HG03469 (cell line): ENCODE data around the gene MARCO.
"Not testable (repeated sequence)": the region's sequence is repeated elsewhere in the genome, so short reads cannot be mapped to it uniquely, and the experiment has no call there.

Experiments used
- ATAC-seq: cut with Tn5 transposase; IDR thresholded peaks from one replicate; pipeline ENCODE4 v1.9.1; 2021; ENCODE audit warnings: mild to moderate bottlenecking, moderate library complexity, moderate number of reproducible peaks; ENCODE audit not compliant: unreplicated experiment

Gene MARCO

GRCh38 chr2:119003856-119004255, 61.9 kb downstream of the MARCO start:
- ATAC-seq: not testable (repeated sequence)

DNA sequence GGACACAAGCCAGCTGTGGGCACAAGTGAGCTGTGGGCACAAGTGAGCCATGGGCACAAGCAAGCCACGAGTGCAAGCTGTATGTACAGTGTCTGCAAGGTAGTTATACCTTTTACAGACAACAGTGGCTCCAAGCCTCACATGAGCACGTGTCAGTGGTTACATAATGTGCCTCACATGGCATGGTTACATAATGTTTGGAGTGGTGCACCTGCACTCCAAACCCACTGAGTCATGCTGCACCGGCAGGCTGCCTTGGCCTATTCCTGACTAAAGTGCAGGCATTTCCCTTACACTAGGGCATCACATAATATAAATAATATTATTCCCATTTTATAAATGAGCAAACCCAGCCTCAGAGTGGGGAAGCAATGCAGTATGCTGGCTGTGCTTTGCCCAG, 62.6 kb downstream of the MARCO start:
- no peak for ATAC-seq

DNA sequence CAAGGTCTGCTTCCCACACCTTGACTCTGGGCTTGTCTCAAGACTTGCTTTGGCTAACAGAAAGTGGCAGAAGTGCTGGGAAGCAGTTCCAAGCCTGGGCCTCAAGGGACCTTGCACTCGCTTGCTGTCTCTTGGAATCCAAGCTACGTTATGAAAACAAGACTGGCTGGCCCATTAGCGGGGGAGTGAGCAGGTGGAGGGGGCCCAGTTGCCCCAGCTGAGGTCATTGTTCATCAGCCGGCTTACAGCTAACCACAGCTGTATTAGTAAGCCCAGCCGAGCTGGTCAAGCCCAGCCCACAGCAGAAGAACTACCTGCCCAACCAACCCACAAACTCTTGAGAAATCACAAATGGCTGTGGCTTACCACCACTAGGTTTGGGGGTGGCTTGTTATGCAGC, 63.1 kb downstream of the MARCO start:
- no peak for ATAC-seq

DNA sequence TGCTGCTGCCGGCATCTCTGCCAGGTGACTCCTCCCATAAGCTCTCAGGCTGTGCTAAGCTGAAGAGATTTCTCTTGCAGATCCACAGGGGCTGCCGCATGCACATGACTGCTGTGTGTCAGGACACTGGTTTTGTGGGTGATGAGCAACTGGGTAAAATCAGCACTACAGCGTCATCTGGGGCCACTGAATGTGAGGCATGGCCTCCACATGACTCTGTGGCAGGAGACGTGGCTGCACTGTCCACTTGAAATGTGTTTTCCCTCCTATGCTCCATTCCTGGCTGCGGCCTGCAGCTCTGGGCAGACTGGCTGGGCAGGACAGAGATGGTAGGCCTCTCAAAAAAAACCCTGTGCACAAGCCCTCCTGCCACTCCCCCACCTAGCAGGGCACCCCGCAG, 63.6 kb downstream of the MARCO start:
- ATAC-seq: no peak

GRCh38 chr2:119006441-119006840, 64.4 kb downstream of the MARCO start:
- ATAC-seq: no peak

- no peak for ATAC-seq
Measured at GRCh38 chr2:119008108-119008507, 66.1 kb downstream of the MARCO start.

DNA sequence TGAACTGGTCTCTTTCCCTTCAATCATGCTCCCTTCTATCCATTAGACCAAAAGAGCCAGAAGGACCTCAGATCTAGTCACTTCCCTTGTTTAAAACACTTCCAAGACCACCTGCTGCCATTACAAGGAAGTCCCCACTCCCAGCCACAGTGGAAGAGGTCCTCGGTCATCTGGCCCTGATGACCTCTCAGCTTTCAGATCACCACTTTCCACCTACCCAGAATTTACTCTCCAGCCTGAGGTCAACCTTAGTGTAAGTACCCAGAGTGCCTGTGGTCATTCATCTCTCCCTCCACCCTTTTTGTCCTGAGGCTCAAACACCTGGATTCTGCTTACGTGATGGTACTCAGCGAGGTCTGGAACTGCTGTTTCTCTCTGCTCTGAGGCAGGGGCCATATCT, 67.1 kb downstream of the MARCO start:
- ATAC-seq: no peak

DNA sequence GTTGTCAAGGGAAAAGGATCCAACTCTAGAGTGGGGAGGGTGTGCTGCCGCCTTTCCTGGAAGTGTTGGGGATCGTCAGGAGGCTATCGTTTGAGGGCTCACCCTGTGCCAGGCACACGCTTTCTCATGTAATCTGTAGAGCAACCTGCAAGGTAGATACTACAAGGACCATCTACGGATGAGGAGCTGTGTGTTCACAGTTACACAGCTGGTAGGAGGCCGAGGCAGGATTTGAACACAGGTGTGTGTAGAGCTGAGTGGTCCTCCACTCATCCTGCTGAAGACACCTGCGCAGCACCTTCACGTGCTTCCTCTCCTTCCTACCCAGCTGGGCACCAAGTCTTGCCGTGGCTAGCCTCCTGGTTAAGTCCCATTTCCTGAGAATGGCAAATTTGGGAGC, 68.3 kb downstream of the MARCO start:
- no peak for ATAC-seq

DNA sequence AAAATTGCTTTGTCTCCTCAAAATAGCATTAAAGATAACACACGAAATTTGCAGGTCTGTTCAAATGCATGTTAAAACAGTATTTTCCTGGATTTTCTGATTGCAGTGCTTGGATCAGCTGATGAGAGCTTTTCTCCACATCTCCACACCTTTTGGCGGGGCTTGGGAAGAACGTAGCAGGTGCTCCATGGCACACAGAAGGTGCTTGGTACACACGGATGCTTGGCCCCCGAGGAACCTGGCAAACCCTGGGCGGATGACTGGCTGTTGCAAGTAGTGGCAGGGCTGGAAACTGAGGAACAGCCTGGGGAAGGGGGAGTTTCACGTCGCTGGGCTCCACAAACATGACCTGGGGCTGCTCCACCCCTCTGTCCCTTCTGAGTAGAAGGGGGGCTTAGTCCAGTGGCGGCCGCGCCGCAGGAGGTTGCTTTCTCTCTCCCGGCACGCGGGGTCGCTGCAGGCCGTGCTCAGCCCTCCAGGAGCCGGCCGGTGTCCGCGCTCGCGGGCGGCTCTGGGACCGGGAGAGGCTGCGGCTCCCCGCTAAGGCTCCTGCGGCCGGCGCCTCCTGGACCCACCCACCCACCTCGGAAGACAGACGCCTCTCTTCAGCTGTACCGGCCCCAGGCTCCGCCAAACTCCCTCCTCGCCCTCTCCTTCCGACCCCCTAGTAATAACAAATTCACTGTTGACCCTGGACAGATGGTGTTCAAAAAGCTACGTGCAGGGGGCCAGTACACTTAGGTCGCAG, 69.3 kb downstream of the MARCO start:
- ATAC-seq: no peak

GRCh38 chr2:119011910-119012209, 69.9 kb downstream of the MARCO start:
- ATAC-seq: no peak

- ATAC-seq: no peak
Measured at GRCh38 chr2:119012345-119013301, 70.6 kb downstream of the MARCO start.

DNA sequence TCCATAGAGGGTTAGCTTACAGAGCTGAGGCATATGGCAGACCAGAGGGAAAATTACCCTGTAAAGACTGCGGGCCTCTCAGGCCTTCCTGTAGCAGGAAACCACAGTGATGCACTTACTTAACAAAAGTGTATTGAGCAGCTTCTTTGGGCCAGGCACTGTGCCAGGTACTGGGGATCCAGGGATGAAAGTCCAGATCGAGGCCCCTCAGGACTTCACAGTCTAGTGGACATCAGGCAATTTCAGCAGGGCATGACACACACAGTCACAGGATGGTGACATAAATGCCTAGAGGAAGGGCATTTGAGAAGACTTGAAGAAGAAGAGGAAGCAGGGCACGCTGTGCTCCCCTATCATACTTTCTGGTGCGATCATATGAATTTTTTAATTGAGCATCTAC, 71.7 kb downstream of the MARCO start:
- no peak for ATAC-seq

DNA sequence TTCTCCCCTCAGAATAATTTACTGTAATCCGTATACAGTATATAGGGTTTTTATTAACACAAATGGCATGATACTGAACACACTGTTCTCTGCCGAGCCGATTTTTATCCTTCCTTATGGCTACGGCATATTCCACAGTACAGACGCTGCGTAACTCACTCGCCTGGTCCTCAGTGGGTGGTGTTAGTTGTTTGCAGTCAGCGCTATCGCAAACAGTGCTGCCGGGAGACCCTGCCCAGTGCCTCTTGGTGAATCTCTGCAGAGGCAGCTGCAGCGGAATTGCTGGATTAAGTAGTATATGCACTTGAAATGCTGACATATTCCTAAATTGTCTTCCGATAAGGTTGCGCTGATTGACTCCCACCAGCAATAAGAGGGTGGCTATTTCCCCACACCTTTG, 73.9 kb downstream of the MARCO start:
- ATAC-seq: no peak

- no peak for ATAC-seq
Measured at GRCh38 chr2:119019521-119019920, 77.5 kb downstream of the MARCO start.

GRCh38 chr2:119022678-119023077, 80.7 kb downstream of the MARCO start:
- no peak for ATAC-seq

DNA sequence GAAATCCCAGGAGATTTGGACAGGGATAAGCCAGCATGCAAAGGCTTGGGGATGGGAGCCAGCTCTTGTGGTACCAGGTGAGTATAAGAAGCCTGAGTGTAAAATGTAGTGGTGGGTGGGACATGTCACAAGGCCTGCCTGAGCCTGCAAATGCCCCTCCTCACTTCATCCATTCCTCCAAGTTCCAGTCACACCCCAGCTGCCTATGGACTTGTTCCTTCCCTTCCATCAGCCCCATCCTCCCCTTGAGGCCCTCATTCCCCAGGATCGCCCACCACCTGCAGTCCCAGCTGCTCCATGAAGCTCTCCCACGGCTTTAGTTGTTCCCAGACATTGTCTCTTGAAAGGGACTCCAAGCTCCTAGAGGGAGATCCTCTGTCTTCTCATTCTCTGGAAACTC, 81.5 kb downstream of the MARCO start:
- ATAC-seq: no peak

GRCh38 chr2:119024152-119024551, 82.2 kb downstream of the MARCO start:
- ATAC-seq: no peak

- ATAC-seq: no peak
Measured at GRCh38 chr2:119024568-119024967, 82.6 kb downstream of the MARCO start.

DNA sequence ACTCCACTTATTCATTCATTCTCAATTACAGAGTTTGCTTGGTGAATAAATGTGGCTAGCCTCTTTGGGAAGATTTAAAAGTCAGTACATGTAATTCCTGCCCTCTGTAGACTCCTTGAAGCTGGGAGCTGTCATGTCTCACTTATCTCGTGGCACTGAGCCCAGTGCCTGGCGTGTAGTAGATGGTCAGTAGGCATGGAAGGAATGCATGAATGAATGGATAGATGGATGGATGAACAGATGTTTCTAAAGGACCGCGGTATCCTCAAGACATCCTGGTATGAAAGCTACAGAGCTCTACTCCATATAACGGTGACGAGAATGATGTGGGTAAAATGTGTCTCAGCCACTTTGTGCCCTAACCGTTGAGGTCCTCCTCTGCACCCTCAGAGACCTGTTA, 83.0 kb downstream of the MARCO start:
- ATAC-seq: no peak

DNA sequence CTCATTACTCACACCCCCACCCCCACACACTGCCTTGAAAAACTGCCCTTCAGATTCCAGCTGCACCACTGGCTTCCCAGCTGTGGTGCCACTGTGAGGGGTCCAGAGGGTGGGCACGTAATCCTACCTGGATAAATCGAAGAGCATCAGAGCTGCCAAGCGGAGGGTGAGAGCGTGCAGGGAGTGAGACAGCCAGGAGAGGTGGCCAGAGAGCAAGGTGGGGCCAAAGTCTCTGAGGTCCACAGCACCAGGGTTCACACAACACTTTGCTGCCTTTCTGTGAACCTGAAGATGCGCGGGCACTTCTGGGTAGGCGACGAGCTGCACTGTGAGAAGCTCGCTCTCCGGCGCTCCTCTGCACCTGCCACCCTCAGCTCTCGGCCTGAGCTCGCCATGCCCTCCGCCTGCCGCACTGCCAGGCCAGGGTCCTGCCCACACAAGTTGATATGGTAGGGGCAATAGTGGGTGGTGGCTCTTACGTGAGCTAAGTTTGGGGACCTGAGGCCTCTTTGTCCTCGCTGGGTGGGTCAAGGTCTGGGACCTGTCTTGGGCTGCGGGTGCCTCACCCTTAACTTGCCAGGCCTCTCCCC, 83.9 kb downstream of the MARCO start:
- no peak for ATAC-seq

DNA sequence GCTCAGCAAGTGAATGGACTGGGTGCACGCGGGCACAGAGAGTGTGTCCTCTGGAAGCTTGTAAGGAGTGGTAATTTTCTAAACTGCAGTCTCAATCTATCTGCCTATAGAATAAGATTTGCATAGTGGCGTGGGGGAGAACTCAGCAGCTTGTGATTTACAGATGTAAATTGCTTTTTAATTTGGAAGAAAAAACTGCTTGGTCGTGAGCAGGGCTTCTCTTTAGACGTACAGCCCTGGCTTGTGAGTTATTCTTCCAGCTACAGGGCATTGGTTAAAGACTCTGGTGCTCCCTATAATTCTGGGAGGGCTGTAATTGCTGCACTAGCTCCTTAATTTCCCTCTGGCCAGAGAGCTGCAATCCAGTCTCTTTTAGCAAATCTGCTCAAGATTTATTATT, 84.9 kb downstream of the MARCO start:
- ATAC-seq: no peak
